ENCODE measurements around the gene CEACAM1. TPM values are rescaled to one million over a fixed set of nuclear protein-coding genes. Genes with fewer than 3 reads are reported as not detected.
"Not testable (repeated sequence)": the region's sequence is repeated elsewhere in the genome, so short reads cannot be mapped to it uniquely, and the experiment has no call there.

CEACAM1 gene
- total RNA-seq, 4 donors from 2014 or later: 5.0 to 146 (median 93.3) TPM

DNA sequence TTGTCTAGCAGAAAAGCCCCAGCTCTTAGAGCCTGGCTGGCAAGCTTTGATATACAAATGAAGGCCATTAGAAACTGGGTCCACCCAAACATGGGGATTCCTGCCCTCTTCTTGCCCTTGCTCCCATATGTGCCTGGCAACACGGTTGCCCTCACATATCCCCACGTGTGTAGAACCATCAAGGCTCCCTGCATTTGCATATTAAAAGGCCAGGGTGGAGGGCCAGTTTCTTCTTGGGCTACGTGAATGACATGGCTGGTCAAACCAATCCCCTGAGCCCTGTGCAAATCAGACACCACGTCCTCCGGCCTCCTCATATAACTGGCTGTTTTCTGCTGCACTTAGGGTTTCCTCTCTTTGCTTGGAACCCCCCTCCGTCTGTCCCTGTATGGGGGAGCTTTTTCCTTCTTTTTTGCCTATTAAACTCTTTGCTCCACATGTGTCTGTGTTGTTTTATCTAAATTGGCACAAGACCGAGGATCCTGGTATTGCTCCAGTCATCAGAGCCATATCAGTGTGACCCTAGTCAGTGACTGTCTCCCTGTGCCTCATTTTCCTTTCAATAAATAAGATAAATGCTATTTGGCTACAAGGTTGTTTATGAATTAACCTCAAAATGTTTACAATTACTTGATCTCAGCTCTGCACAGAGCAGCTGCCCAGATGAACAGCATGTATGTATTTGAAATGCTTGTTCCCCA, 30.3 kb upstream of the CEACAM1 start:
- TF ChIP-seq POLR2A (IDR thresholded peaks at IDR 0.05): no peak
- TF ChIP-seq CTCF (IDR thresholded peaks at IDR 0.05): no peak
- Histone ChIP-seq H3K36me3 (no peaks in the 10 kb centered on the region), H3K4me3 (no peak overlapping the region), H3K9me3 (no peaks in the 10 kb centered on the region), H3K27ac (no peak overlapping the region), H3K4me1 (peaks cover 0 to 4% (median 1%) of the 10 kb centered on the region in 4 donors), H3K27me3 (no peaks in the 10 kb centered on the region)
- DNase-seq: no peak

DNA sequence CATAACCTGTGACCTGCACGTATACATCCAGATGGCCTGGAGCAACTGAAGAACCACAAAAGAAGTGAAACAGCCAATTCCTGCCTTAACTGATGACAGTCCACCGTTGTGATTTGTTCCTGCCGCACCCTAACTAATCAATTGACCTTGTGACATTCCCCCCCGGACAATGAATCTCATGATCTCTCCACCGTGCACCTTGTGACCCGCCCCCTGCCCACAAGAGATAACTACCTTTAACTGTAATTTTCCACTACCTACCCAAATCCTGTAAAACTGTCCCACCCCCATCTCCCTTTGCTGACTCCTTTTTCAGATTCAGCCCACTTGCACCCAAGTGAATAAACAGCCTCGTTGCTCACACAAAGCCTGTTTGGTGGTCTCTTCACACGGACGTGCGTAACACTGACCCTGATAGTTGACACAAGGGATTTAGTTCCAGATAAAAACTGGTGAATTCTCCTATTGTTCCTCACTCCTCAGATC, 29.1 kb upstream of the CEACAM1 start:
- H3K27ac ChIP-seq, H3K4me3 ChIP-seq, DNase-seq, H3K36me3 ChIP-seq, H3K9me3 ChIP-seq, H3K27me3 ChIP-seq, H3K4me1 ChIP-seq: not testable (repeated sequence)

- DNase-seq: no peak
- H3K4me1 ChIP-seq: peaks cover 0 to 4% (median 2%) of the 10 kb centered on the region in 4 donors
- H3K9me3 ChIP-seq: no peaks in the 10 kb centered on the region
- H3K27ac ChIP-seq: no peak overlapping the region
- H3K36me3 ChIP-seq: no peaks in the 10 kb centered on the region
- H3K4me3 ChIP-seq: no peak overlapping the region
- TF ChIP-seq CTCF (IDR thresholded peaks at IDR 0.05): no peak
- no peak for TF ChIP-seq POLR2A (IDR thresholded peaks at IDR 0.05)
- no peaks in the 10 kb centered on the region for H3K27me3 ChIP-seq
These were observed 27.5 kb upstream of the CEACAM1 start for GRCh38 chr19:42555801-42556200.

- peaks cover 0 to 4% (median 2%) of the 10 kb centered on the region in 4 donors for H3K4me1 ChIP-seq
- DNase-seq: no peak
- no peak for TF ChIP-seq POLR2A (IDR thresholded peaks at IDR 0.05)
- no peak for TF ChIP-seq CTCF (IDR thresholded peaks at IDR 0.05)
These were observed 27.0 kb upstream of the CEACAM1 start for GRCh38 chr19:42555317-42555716.

GRCh38 chr19:42554046-42554575, 25.8 kb upstream of the CEACAM1 start:
- Histone ChIP-seq H3K4me3 (no peak overlapping the region), H3K9me3 (no peaks in the 10 kb centered on the region), H3K4me1 (peaks cover 0 to 4% (median 2%) of the 10 kb centered on the region in 4 donors), H3K36me3 (no peaks in the 10 kb centered on the region), H3K27me3 (no peaks in the 10 kb centered on the region), H3K27ac (no peak overlapping the region)
- no peak for DNase-seq
- TF ChIP-seq CTCF (IDR thresholded peaks at IDR 0.05): no peak
- TF ChIP-seq POLR2A (IDR thresholded peaks at IDR 0.05): no peak

More at GRCh38 chr19:42555317-42555716, 27.0 kb upstream of the CEACAM1 start:
- Histone ChIP-seq H3K4me3 (no peak overlapping the region), H3K27me3 (no peaks in the 10 kb centered on the region), H3K9me3 (no peaks in the 10 kb centered on the region), H3K27ac (no peak overlapping the region), H3K36me3 (no peaks in the 10 kb centered on the region)

DNA sequence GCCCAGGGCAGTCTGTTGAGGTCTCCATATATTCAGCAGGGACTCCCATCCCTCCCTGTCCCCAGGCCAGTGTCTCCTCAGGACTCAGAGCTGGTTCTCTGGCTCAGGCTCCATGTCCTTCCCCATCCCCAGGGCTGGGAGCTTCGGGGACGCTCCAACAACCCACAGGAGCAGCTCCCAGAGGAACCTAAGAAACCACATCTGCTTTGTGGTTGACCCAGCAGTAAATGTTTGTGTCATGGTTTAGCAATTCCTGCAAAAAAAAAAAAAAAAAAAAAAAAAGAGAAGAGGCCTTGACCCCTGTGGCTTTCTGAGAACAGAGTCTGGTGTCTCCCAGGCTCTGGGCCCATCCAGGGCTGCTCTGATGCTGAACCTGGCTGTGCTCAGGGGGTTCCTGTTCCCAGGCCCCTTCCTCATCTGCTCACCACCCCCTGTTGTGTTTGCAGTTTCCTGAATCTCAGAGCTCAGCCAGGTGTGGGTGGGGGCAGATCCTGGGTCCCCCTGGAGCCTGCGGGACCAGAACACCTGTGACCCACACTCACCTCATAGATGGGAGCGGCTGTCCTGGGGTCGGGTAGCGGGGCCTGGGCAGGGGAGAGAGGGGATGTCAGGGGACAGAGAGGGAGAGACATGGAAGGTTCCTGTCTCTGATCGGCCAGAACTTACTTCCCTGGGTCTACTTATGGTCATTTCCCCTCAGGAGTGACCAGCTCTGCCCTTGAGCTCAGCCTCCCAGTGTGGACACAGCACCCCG, 25.2 kb upstream of the CEACAM1 start:
- TF ChIP-seq POLR2A (IDR thresholded peaks at IDR 0.05) (no peak), CTCF (IDR thresholded peaks at IDR 0.05) (no peak)
- Histone ChIP-seq H3K36me3 (no peaks in the 10 kb centered on the region), H3K27me3 (no peaks in the 10 kb centered on the region), H3K27ac (no peak overlapping the region), H3K4me1 (peaks cover 0 to 4% (median 2%) of the 10 kb centered on the region in 4 donors), H3K9me3 (no peaks in the 10 kb centered on the region), H3K4me3 (no peak overlapping the region)
- DNase-seq: no peak
